ENCODE results near the gene DDX49.

GRCh38 chr19:18939922-18940768, 20.6 kb downstream of the DDX49 start:
- TF ChIP-seq, protein P1, sequence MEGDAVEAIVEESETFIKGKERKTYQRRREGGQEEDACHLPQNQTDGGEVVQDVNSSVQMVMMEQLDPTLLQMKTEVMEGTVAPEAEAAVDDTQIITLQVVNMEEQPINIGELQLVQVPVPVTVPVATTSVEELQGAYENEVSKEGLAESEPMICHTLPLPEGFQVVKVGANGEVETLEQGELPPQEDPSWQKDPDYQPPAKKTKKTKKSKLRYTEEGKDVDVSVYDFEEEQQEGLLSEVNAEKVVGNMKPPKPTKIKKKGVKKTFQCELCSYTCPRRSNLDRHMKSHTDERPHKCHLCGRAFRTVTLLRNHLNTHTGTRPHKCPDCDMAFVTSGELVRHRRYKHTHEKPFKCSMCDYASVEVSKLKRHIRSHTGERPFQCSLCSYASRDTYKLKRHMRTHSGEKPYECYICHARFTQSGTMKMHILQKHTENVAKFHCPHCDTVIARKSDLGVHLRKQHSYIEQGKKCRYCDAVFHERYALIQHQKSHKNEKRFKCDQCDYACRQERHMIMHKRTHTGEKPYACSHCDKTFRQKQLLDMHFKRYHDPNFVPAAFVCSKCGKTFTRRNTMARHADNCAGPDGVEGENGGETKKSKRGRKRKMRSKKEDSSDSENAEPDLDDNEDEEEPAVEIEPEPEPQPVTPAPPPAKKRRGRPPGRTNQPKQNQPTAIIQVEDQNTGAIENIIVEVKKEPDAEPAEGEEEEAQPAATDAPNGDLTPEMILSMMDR (IDR thresholded peaks at IDR 0.05) = no peak
- TF ChIP-seq POLR2A (IDR thresholded peaks at IDR 0.05) = no peak
